Caco-2 (cell line): Measurements from ENCODE around the gene MAIP1. TPM values are rescaled to one million over a fixed set of nuclear protein-coding genes. Genes with fewer than 3 reads are reported as not detected.

Experiments used
- BruUV-seq: library from RNA; stranded (reverse); fragments of 400-500 nt; replicated peaks from 2 replicates; lab custom pipeline; 2021; lab: Mats Ljungman, UMichigan
- CTCF ChIA-PET: fragments of 300-600 bp; sonication (Branson Sonifier 250); formaldehyde crosslinking; loops from one replicate; lab custom pipeline; 2022; ENCODE audit warnings: antibody characterized with exemption; lab: Charles Lee
- POLR2A ChIA-PET: fragments of 300-600 bp; sonication (Branson Sonifier 250); formaldehyde crosslinking; loops from one replicate; lab custom pipeline; 2022; ENCODE audit warnings: antibody characterized with exemption; lab: Charles Lee
- DNase-seq, 2 experiments: peaks; one replicate each; pipeline versions ENCODE4 v3.0.0 to v3.0.0-alpha.2; 2020 to 2022
- H3K27me3 ChIP-seq: replicated peaks from 2 replicates; pipeline ENCODE4 v1.6.0; 2011; ENCODE audit warnings: low read length; ENCODE audit not compliant: control insufficient read depth, insufficient read depth
- H3K36me3 ChIP-seq: 2 replicates; pipeline ENCODE4 v1.5.1; 2011; ENCODE audit warnings: low read length; ENCODE audit not compliant: control insufficient read depth, insufficient read depth
- H3K4me1 ChIP-seq: fragments of 250-450 bp; sonication (Bioruptor Pico); 2 replicates; pipeline ENCODE4 v1.5.1; 2020; ENCODE audit warnings: mild to moderate bottlenecking
- H3K4me3 ChIP-seq: 2 replicates; pipeline ENCODE4 v1.5.1; 2011; ENCODE audit warnings: low read depth, mild to moderate bottlenecking, control low read depth, low read length
- H3K9me3 ChIP-seq: fragments of 250-450 bp; sonication (Bioruptor Pico); 2 replicates; pipeline ENCODE4 v1.5.1; 2020; ENCODE audit warnings: mild to moderate bottlenecking, moderate library complexity
- H3K27ac Mint-ChIP-seq: one replicate; pipeline ENCODE4 v1.8.0; 2022; ENCODE audit warnings: mixed read lengths; ENCODE audit not compliant: unreplicated experiment
- H3K27me3 Mint-ChIP-seq: one replicate; pipeline ENCODE4 v1.8.0; 2022; ENCODE audit warnings: mixed read lengths; ENCODE audit not compliant: insufficient read depth, unreplicated experiment
- H3K36me3 Mint-ChIP-seq: one replicate; pipeline ENCODE4 v1.8.0; 2022; ENCODE audit warnings: mild to moderate bottlenecking, mixed read lengths; ENCODE audit not compliant: insufficient read depth, unreplicated experiment
- H3K4me1 Mint-ChIP-seq: one replicate; pipeline ENCODE4 v1.8.0; 2022; ENCODE audit warnings: low read depth, mixed read lengths; ENCODE audit not compliant: unreplicated experiment
- H3K4me3 Mint-ChIP-seq: one replicate; pipeline ENCODE4 v1.8.0; 2022; ENCODE audit warnings: mild to moderate bottlenecking, moderate library complexity, mixed read lengths; ENCODE audit not compliant: unreplicated experiment
- H3K9me3 Mint-ChIP-seq: one replicate; pipeline ENCODE4 v1.8.0; 2022; ENCODE audit warnings: mixed read lengths; ENCODE audit not compliant: unreplicated experiment
- CTCF ChIP-seq, 2 experiments: fragments of 200-600 bp in 1 of 2; IDR thresholded peaks; 1 replicate in 1 of 2; 2 replicates in 1 of 2; pipeline versions ENCODE4 v1.5.1 to v1.8.0; 2011 to 2022; ENCODE audit warnings: antibody characterized with exemption in 1 of 2, control low read depth in 1 of 2, inconsistent platforms in 1 of 2, low read depth in 1 of 2, low read length in 1 of 2, mild to moderate bottlenecking in 1 of 2, moderate library complexity in 1 of 2; ENCODE audit not compliant: insufficient read depth in 1 of 2, severe bottlenecking in 1 of 2, unreplicated experiment in 1 of 2
- intact Hi-C: fragments of 100-400 bp; cut with micrococcal nuclease; formaldehyde crosslinking; loops from one replicate; pipeline ENCODE4 v1.10.0; 2022; ENCODE audit not compliant: unreplicated experiment
- total RNA-seq: library from RNA; stranded (reverse); gene quantifications from 2 replicates; pipeline ENCODE4 v1.2.3, GENCODE V29; 2022

MAIP1 gene
- total RNA-seq, 1 experiment from 2014 or later: 42.1 TPM

GRCh38 chr2:199928626-199929025, 26.8 kb upstream of the MAIP1 start:
- no peak overlapping the region for H3K4me3 Mint-ChIP-seq
- H3K27me3 ChIP-seq: no peaks in the 10 kb centered on the region

GRCh38 chr2:199929262-199929661, 26.1 kb upstream of the MAIP1 start:
- no peak overlapping the region for H3K4me3 ChIP-seq
- Mint-ChIP-seq H3K27ac (peak overlapping the region; percentile 64), H3K4me3 (no peak overlapping the region), H3K9me3 (no peaks in the 10 kb centered on the region), H3K4me1 (no peaks in the 10 kb centered on the region), H3K36me3 (peaks cover 60% of the 10 kb centered on the region), H3K27me3 (no peaks in the 10 kb centered on the region)
- DNase-seq: no peak
- no peaks in the 10 kb centered on the region for H3K4me1 ChIP-seq
- no TSS peak for BruUV-seq
- TF ChIP-seq CTCF (IDR thresholded peaks at IDR 0.05; ENCODE audit: insufficient read depth in 1 of 2, low read depth in 1 of 2, low read length in 1 of 2, severe bottlenecking in 1 of 2, unreplicated experiment in 1 of 2): no peak
- no peaks in the 10 kb centered on the region for H3K9me3 ChIP-seq
- CTCF ChIA-PET: interaction anchor here (0.6 to 0.7 kb wide), 2 partner anchors 14 to 66 kb away, joined by 3 read pairs; no protein-coding TSS in a partner anchor
- POLR2A ChIA-PET: no interaction called here
- no peaks in the 10 kb centered on the region for H3K27me3 ChIP-seq
- H3K36me3 ChIP-seq: peaks cover 1% of the 10 kb centered on the region; the same call in 1 of the 2 replicates
- intact Hi-C loops: no loop called here

More at GRCh38 chr2:199928626-199929025, 26.8 kb upstream of the MAIP1 start:
- BruUV-seq: no TSS peak
- H3K27me3 Mint-ChIP-seq: no peaks in the 10 kb centered on the region
- Histone ChIP-seq H3K4me3 (no peak overlapping the region), H3K4me1 (no peaks in the 10 kb centered on the region), H3K36me3 (peaks cover 1% of the 10 kb centered on the region; the same call in 1 of the 2 replicates), H3K9me3 (no peaks in the 10 kb centered on the region)
- intact Hi-C loops: no loop called here
- no peak for TF ChIP-seq CTCF (IDR thresholded peaks at IDR 0.05; ENCODE audit: insufficient read depth in 1 of 2, low read depth in 1 of 2, low read length in 1 of 2, severe bottlenecking in 1 of 2, unreplicated experiment in 1 of 2)
- H3K36me3 Mint-ChIP-seq: peaks cover 59% of the 10 kb centered on the region
- H3K4me1 Mint-ChIP-seq: no peaks in the 10 kb centered on the region
- no peaks in the 10 kb centered on the region for H3K9me3 Mint-ChIP-seq
- H3K27ac Mint-ChIP-seq: peak overlapping the region; percentile 64
- DNase-seq: no peak
- ChIA-PET POLR2A (interaction anchor here (0.6 kb wide), 2 partner anchors 540 to 1035 kb away, joined by 5 to 10 read pairs; partner anchors contain the start of gene ORC2), CTCF (no interaction called here)

GRCh38 chr2:199932312-199932855, 23.0 kb upstream of the MAIP1 start:
- Histone ChIP-seq H3K36me3 (peaks cover 3% of the 10 kb centered on the region; the same call in 1 of the 2 replicates), H3K27me3 (no peaks in the 10 kb centered on the region), H3K4me1 (0 out of 2 replicates have a peak, but pooled peaks cover 7% of the 10 kb centered on the region), H3K9me3 (no peaks in the 10 kb centered on the region), H3K4me3 (no peak overlapping the region)
- H3K4me3 Mint-ChIP-seq: no peak overlapping the region
- H3K9me3 Mint-ChIP-seq: no peaks in the 10 kb centered on the region
- POLR2A ChIA-PET: no interaction called here
- intact Hi-C loops: no loop called here
- no peaks in the 10 kb centered on the region for H3K4me1 Mint-ChIP-seq
- CTCF ChIA-PET: no interaction called here
- peaks cover 48% of the 10 kb centered on the region for H3K36me3 Mint-ChIP-seq
- no peak for DNase-seq
- H3K27ac Mint-ChIP-seq: no peak overlapping the region
- BruUV-seq: no TSS peak
- H3K27me3 Mint-ChIP-seq: no peaks in the 10 kb centered on the region
- no peak for TF ChIP-seq CTCF (IDR thresholded peaks at IDR 0.05; ENCODE audit: insufficient read depth in 1 of 2, low read depth in 1 of 2, low read length in 1 of 2, severe bottlenecking in 1 of 2, unreplicated experiment in 1 of 2)
